Kidney (tissue), 14 donors: ENCODE results near the gene GSTM5. TPM values are rescaled to one million over a fixed set of nuclear protein-coding genes. Genes with fewer than 3 reads are reported as not detected.
"Not testable (repeated sequence)": the region's sequence is repeated elsewhere in the genome, so short reads cannot be mapped to it uniquely, and the experiment has no call there.

ENCODE experiments used
- DNase-seq, 5 donors: peaks; one replicate each; pipeline ENCODE4 v3.0.0-alpha.2; 2013 to 2020
- FAIRE-seq: peaks from 2 replicates; lab custom pipeline; 2012; peaks lifted over from hg19 to GRCh38; lab: Jason Lieb, UNC
- H3K27ac ChIP-seq, 2 donors: one replicate each; pipeline ENCODE4 v1.7.0; 2013; ENCODE audit warnings: low read depth in 2 of 2, low read length in 2 of 2, inconsistent platforms in 1 of 2
- H3K27me3 ChIP-seq: one replicate; pipeline ENCODE4 v1.7.1; 2013; ENCODE audit warnings: low read length, inconsistent platforms; ENCODE audit not compliant: control insufficient read depth, insufficient read depth
- H3K36me3 ChIP-seq, 3 donors: one replicate each; pipeline versions ENCODE4 v1.7.0 to v1.7.1; 2013; ENCODE audit warnings: low read length in 3 of 3, control low read depth in 1 of 3, inconsistent platforms in 1 of 3; ENCODE audit not compliant: insufficient read depth in 3 of 3, control insufficient read depth in 2 of 3
- H3K4me1 ChIP-seq, 3 donors: one replicate each; pipeline versions ENCODE4 v1.7.0 to v1.7.1; 2013; ENCODE audit warnings: low read length in 3 of 3, inconsistent platforms in 1 of 3, low read depth in 1 of 3; ENCODE audit not compliant: control insufficient read depth in 2 of 3, insufficient read depth in 2 of 3
- H3K4me3 ChIP-seq, 3 donors: one replicate each; pipeline versions ENCODE4 v1.7.0 to v1.8.1; 2013; ENCODE audit warnings: low read length in 3 of 3, control low read depth in 1 of 3, inconsistent platforms in 1 of 3
- H3K9ac ChIP-seq, 3 donors: one replicate each; pipeline versions ENCODE4 v1.7.0 to v1.7.1; 2013; ENCODE audit warnings: low read length in 3 of 3, control low read depth in 1 of 3, inconsistent platforms in 1 of 3
- H3K9me3 ChIP-seq, 3 donors: one replicate each; pipeline versions ENCODE4 v1.7.0 to v1.7.1; 2013; ENCODE audit warnings: low read length in 3 of 3, control low read depth in 1 of 3, inconsistent platforms in 1 of 3; ENCODE audit not compliant: control insufficient read depth in 2 of 3, insufficient read depth in 1 of 3
- CTCF ChIP-seq: IDR thresholded peaks from 3 replicates; pipeline ENCODE4 v1.5.1; 2012; ENCODE audit warnings: mild to moderate bottlenecking, moderate library complexity, borderline replicate concordance; ENCODE audit not compliant: insufficient read depth; ENCODE audit errors: extremely low read depth
- intact Hi-C: fragments of 100-400 bp; cut with DNase I; formaldehyde crosslinking; loops from one replicate; pipeline ENCODE4 v1.11.1; 2022
- polyA plus RNA-seq: library from polyadenylated mRNA; stranded (reverse); fragments of 350-450 nt; fragmentation: Illumina TruSeq; extraction: RNeasy Lipid Tissue Mini Kit (QIAGEN cat#74804); gene quantifications from one replicate; pipeline ENCODE4 v1.2.3, GENCODE V29; 2014; ENCODE audit warnings: low read depth, low replicate concordance; ENCODE audit not compliant: insufficient read depth
- total RNA-seq: library from RNA; stranded (reverse); fragmentation: NEBNext Ultra II Directional; extraction: Animal tissue kit (Norgen Biotek cat#: 25700); gene quantifications from one replicate; pipeline ENCODE4 v1.2.1, GENCODE V29; 2021
- donor health status: control.
- donor health status: control.
- donor health status: control.
- donor health status: control.
- donor health status: control.
- donor health status: DM: yes; HTN: yes; CAD: no.
- donor health status: Normal renal cell carcinoma (clear cell type).

GSTM5 gene
- total and polyA plus RNA-seq, 2 donors from 2014 or later: 4.2 to 9.1 TPM

- Histone ChIP-seq H3K36me3 (no peaks in the 10 kb centered on the region), H3K4me3 (no peak overlapping the region), H3K27me3 (no peaks in the 10 kb centered on the region), H3K4me1 (no peaks in the 10 kb centered on the region), H3K27ac (no peak overlapping the region), H3K9me3 (no peaks in the 10 kb centered on the region), H3K9ac (no peak overlapping the region)
- no peak for TF ChIP-seq CTCF
- no peak for DNase-seq
- intact Hi-C loops: no loop called here
- no peak for FAIRE-seq
Measured at GRCh38 chr1:109697066-109697465, 15.0 kb upstream of the GSTM5 start.

GRCh38 chr1:109697861-109698260, 14.2 kb upstream of the GSTM5 start:
- H3K27me3 ChIP-seq, H3K9ac ChIP-seq, H3K4me1 ChIP-seq, DNase-seq, FAIRE-seq, intact Hi-C loops, H3K4me3 ChIP-seq, H3K36me3 ChIP-seq, H3K27ac ChIP-seq, H3K9me3 ChIP-seq: not testable (repeated sequence)

- intact Hi-C loops, H3K36me3 ChIP-seq, H3K27me3 ChIP-seq, H3K9me3 ChIP-seq, DNase-seq, H3K4me3 ChIP-seq, H3K9ac ChIP-seq, H3K4me1 ChIP-seq, FAIRE-seq, H3K27ac ChIP-seq: not testable (repeated sequence)
Measured at GRCh38 chr1:109702940-109703339, 9.1 kb upstream of the GSTM5 start.

- DNase-seq: peak in 1 of 5 donors; percentile 10
- peaks cover 0 to 3% (median 0%) of the 10 kb centered on the region in 3 donors for H3K4me1 ChIP-seq
- H3K9ac ChIP-seq: no peak overlapping the region
- FAIRE-seq: no peak
- H3K36me3 ChIP-seq: no peaks in the 10 kb centered on the region
- no peaks in the 10 kb centered on the region for H3K9me3 ChIP-seq
- no peak for TF ChIP-seq CTCF
- no peaks in the 10 kb centered on the region for H3K27me3 ChIP-seq
- no peak overlapping the region for H3K27ac ChIP-seq
- intact Hi-C loops: no loop called here
- H3K4me3 ChIP-seq: no peak overlapping the region
Measured at GRCh38 chr1:109704173-109704572, 7.9 kb upstream of the GSTM5 start.
